Sigmoid colon (tissue), 3 donors: ENCODE measurements around the gene GPBP1.

Experiments used
- POLR2A ChIP-seq, 2 donors: fragments of 450-650 bp; IDR thresholded peaks; one replicate each; pipeline ENCODE4 v1.6.1; 2016; ENCODE audit warnings: antibody characterized with exemption in 2 of 2, mild to moderate bottlenecking in 2 of 2, moderate library complexity in 2 of 2
- TF ChIP-seq, protein P1 (sequence below), 4 experiments: fragments of 450-650 bp in 3 of 4; fragments of 200-600 bp in 1 of 4; IDR thresholded peaks; one replicate each; pipeline ENCODE4 v1.5.1; 2016 to 2019; ENCODE audit warnings: antibody characterized with exemption in 4 of 4, mild to moderate bottlenecking in 3 of 4, moderate library complexity in 2 of 4

DNA sequence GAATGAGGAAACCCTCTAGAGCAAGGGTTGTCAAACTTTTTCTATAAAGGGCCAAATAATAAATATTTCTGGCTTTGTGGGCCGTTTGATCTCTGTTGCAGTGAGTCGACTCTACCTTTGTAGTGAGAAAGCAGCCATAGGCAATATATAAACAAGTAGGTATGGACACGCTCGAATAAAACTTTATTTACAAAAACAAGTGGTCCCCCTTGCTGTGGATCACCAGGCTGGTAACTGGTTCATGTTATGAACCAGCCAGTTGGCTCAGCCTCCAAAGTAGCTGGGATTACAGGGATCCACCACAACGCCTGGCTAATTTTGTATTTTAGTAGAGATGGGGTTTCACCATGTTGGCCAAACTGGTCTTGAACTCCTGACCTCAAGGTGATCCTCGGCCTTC, 118.5 kb downstream of the GPBP1 start:
- TF ChIP-seq, protein P1, sequence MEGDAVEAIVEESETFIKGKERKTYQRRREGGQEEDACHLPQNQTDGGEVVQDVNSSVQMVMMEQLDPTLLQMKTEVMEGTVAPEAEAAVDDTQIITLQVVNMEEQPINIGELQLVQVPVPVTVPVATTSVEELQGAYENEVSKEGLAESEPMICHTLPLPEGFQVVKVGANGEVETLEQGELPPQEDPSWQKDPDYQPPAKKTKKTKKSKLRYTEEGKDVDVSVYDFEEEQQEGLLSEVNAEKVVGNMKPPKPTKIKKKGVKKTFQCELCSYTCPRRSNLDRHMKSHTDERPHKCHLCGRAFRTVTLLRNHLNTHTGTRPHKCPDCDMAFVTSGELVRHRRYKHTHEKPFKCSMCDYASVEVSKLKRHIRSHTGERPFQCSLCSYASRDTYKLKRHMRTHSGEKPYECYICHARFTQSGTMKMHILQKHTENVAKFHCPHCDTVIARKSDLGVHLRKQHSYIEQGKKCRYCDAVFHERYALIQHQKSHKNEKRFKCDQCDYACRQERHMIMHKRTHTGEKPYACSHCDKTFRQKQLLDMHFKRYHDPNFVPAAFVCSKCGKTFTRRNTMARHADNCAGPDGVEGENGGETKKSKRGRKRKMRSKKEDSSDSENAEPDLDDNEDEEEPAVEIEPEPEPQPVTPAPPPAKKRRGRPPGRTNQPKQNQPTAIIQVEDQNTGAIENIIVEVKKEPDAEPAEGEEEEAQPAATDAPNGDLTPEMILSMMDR (IDR thresholded peaks at IDR 0.05), result no peak
- no peak for TF ChIP-seq POLR2A (IDR thresholded peaks at IDR 0.05)
